A549 (cell line): ENCODE measurements around the gene TENM3. TPM values are rescaled to one million over a fixed set of nuclear protein-coding genes. Genes with fewer than 3 reads are reported as not detected.
A peak's percentile ranks its signal among the peaks of the same experiment; 100 is the strongest.

Source experiments
- ATAC-seq, 2 experiments: fragments of 200-7000 bp in 1 of 2; fragments of >200 bp in 1 of 2; cut with Nextera tagmentation in 1 of 2; cut with Tn5 transposase in 1 of 2; 3 replicates each; pipeline versions ENCODE4 v1.8.0 to v1.9.1; 2018 to 2020; ENCODE audit warnings: mild to moderate bottlenecking in 1 of 2, moderate library complexity in 1 of 2
- CTCF ChIA-PET: fragments of 300-600 bp; sonication (Branson Sonifier 250); formaldehyde crosslinking; extraction: SDS; loops from one replicate; lab custom pipeline; 2021; ENCODE audit warnings: antibody characterized with exemption, inconsistent platforms; lab: Yijun Ruan, JAX
- POLR2A ChIA-PET: fragments of 350-600 bp; formaldehyde crosslinking; extraction: SDS; loops from one replicate; lab custom pipeline; 2021; ENCODE audit warnings: antibody characterized with exemption, inconsistent platforms; lab: Yijun Ruan, JAX
- DNase-seq, 2 experiments: peaks; one replicate each; pipeline versions ENCODE4 v3.0.0 to v3.0.0-alpha.2; 2011 to 2016; ENCODE audit warnings: low read depth in 1 of 2, low spot score in 1 of 2
- FAIRE-seq: peaks from 2 replicates; lab custom pipeline; 2011; peaks lifted over from hg19 to GRCh38; lab: Jason Lieb, UNC
- H3K27ac ChIP-seq, 2 experiments: fragments of >200 bp; sonication (Bioruptor Twin); formaldehyde crosslinking; 3 replicates each; pipeline ENCODE4 v1.5.1; 2016 to 2017
- H3K4me1 ChIP-seq: fragments of >200 bp; sonication (Bioruptor Twin); formaldehyde crosslinking; 3 replicates; pipeline ENCODE4 v1.6.1; 2016
- H3K4me2 ChIP-seq: fragments of >200 bp; sonication (Bioruptor Twin); formaldehyde crosslinking; 3 replicates; pipeline ENCODE4 v1.6.1; 2016
- H3K4me3 ChIP-seq: fragments of >200 bp; sonication (Bioruptor Twin); formaldehyde crosslinking; 3 replicates; pipeline ENCODE4 v1.5.1; 2016
- H3K9me3 ChIP-seq: fragments of >200 bp; sonication (Bioruptor Twin); formaldehyde crosslinking; 3 replicates; pipeline ENCODE4 v1.6.1; 2016
- BHLHE40 ChIP-seq: IDR thresholded peaks from 2 replicates; pipeline ENCODE4 v1.6.1; 2012; ENCODE audit warnings: low read depth, low read length, inconsistent platforms
- CHD2 ChIP-seq: fragments of 150-350 bp; IDR thresholded peaks from 2 replicates; pipeline ENCODE4 v1.6.1; 2014; ENCODE audit warnings: low read length; ENCODE audit not compliant: partially characterized antibody
- EHF ChIP-seq: fragments of 250-450 bp; sonication (Bioruptor Pico); IDR thresholded peaks from 2 replicates; pipeline ENCODE4 v1.5.0; 2020; ENCODE audit warnings: mild to moderate bottlenecking
- EP300 ChIP-seq, 2 experiments: fragments of >200 bp; sonication (Bioruptor Twin); formaldehyde crosslinking; IDR thresholded peaks; 2 replicates in 1 of 2; 3 replicates in 1 of 2; pipeline ENCODE4 v1.6.1; 2016 to 2017
- FOXS1 ChIP-seq: fragments of 250-450 bp; sonication (Bioruptor Pico); IDR thresholded peaks from 2 replicates; pipeline ENCODE4 v1.5.0; 2020; ENCODE audit warnings: mild to moderate bottlenecking, moderate library complexity
- HOXA7 ChIP-seq: fragments of 250-450 bp; sonication (Bioruptor Pico); IDR thresholded peaks from 2 replicates; pipeline ENCODE4 v1.5.0; 2020; ENCODE audit warnings: mild to moderate bottlenecking, moderate library complexity
- HOXB13 ChIP-seq: fragments of 250-450 bp; sonication (Bioruptor Pico); IDR thresholded peaks from 2 replicates; pipeline ENCODE4 v1.5.0; 2020; ENCODE audit warnings: low read depth, mild to moderate bottlenecking, moderate library complexity
- HOXB5 ChIP-seq: fragments of 250-450 bp; sonication (Bioruptor Pico); IDR thresholded peaks from 2 replicates; pipeline ENCODE4 v1.5.0; 2020; ENCODE audit warnings: mild to moderate bottlenecking, moderate library complexity
- JUN ChIP-seq, 2 experiments: fragments of >200 bp; sonication (Bioruptor Twin); formaldehyde crosslinking; IDR thresholded peaks; 2 replicates in 1 of 2; 3 replicates in 1 of 2; pipeline ENCODE4 v1.6.1; 2016 to 2017
- KDM5A ChIP-seq: fragments of 200-600 bp; sonication (generic); IDR thresholded peaks from 2 replicates; pipeline ENCODE4 v1.6.1; 2016; ENCODE audit warnings: antibody characterized with exemption, mild to moderate bottlenecking
- MAFK ChIP-seq: fragments of 450-650 bp; IDR thresholded peaks from 2 replicates; pipeline ENCODE4 v1.6.1; 2014; ENCODE audit not compliant: partially characterized antibody
- MAZ ChIP-seq: fragments of 150-350 bp; IDR thresholded peaks from 2 replicates; pipeline ENCODE4 v1.6.1; 2014; ENCODE audit warnings: antibody characterized with exemption, low read depth, low read length, borderline replicate concordance
- MYC ChIP-seq: IDR thresholded peaks from 2 replicates; pipeline ENCODE4 v1.6.1; 2012; ENCODE audit warnings: mild to moderate bottlenecking, inconsistent platforms, low read length, improper control_type of control experiment, borderline replicate concordance
- NR3C1 ChIP-seq: fragments of >200 bp; sonication (Bioruptor Twin); formaldehyde crosslinking; IDR thresholded peaks from 3 replicates; pipeline ENCODE4 v1.6.1; 2017
- POLR2AphosphoS2 ChIP-seq: conservative IDR thresholded peaks from 2 replicates; pipeline ENCODE4 v1.6.1; 2012; ENCODE audit warnings: low read length, improper control_type of control experiment, inconsistent platforms
- RAD21 ChIP-seq, 2 experiments: fragments of >200 bp in 1 of 2; sonication (Bioruptor Twin) in 1 of 2; formaldehyde crosslinking in 1 of 2; IDR thresholded peaks in 1 of 2; conservative IDR thresholded peaks in 1 of 2; 2 replicates in 1 of 2; 3 replicates in 1 of 2; pipeline ENCODE4 v1.6.1; 2012 to 2018; ENCODE audit warnings: inconsistent platforms in 1 of 2
- SREBF2 ChIP-seq: fragments of 450-650 bp; IDR thresholded peaks from 2 replicates; pipeline ENCODE4 v1.6.1; 2014; ENCODE audit warnings: mild to moderate bottlenecking, moderate library complexity
- TFCP2L1 ChIP-seq: fragments of 250-450 bp; sonication (Bioruptor Pico); IDR thresholded peaks from 2 replicates; pipeline ENCODE4 v1.5.0; 2021; ENCODE audit warnings: mild to moderate bottlenecking
- TP53 ChIP-seq: fragments of 250-450 bp; sonication (Bioruptor Pico); IDR thresholded peaks from 2 replicates; pipeline ENCODE4 v1.5.0; 2021; ENCODE audit warnings: mild to moderate bottlenecking, moderate library complexity
- WGBS: methylation state at CpG from one replicate; pipeline ENCODE4 v1.1.6; 2017; ENCODE audit errors: missing lambda C conversion rate; 5-methylcytosine and 5-hydroxymethylcytosine counted together
- polyA plus RNA-seq, 4 experiments: library from polyadenylated mRNA; depleted of rRNA in 3 of 4; stranded (reverse); fragments of >200 nt; fragmentation: RNase III in 1 of 4; extraction: RNeasy Plus Mini Kit Qiagen cat#74134 plus additional on column Dnase treatment in 1 of 4; gene quantifications; 2 replicates in 3 of 4; 3 replicates in 1 of 4; pipeline ENCODE4 v1.2.3, GENCODE V29; 2011 to 2017
- TF ChIP-seq, protein P1 (sequence below): fragments of >200 bp; sonication (Bioruptor Twin); formaldehyde crosslinking; IDR thresholded peaks from 2 replicates; pipeline ENCODE4 v1.6.1; 2016
- TF ChIP-seq, protein P2 (sequence below): fragments of 200-600 bp; sonication (generic); IDR thresholded peaks from 2 replicates; pipeline ENCODE4 v1.6.1; 2016; ENCODE audit warnings: antibody characterized with exemption, mild to moderate bottlenecking, moderate library complexity
- TF ChIP-seq, protein P3 (sequence below): fragments of 250-450 bp; sonication (Bioruptor Pico); IDR thresholded peaks from 2 replicates; pipeline ENCODE4 v1.5.0; 2020; ENCODE audit warnings: low read depth, mild to moderate bottlenecking, moderate library complexity
- TF ChIP-seq, protein P4 (sequence below): fragments of >200 bp; sonication (Bioruptor Twin); formaldehyde crosslinking; IDR thresholded peaks from 3 replicates; pipeline ENCODE4 v1.6.1; 2016

Gene TENM3
- polyA plus RNA-seq, 2 of the 4 experiments (the other 2 are of a cell fraction) = 2.4 to 7.3 TPM

DNA sequence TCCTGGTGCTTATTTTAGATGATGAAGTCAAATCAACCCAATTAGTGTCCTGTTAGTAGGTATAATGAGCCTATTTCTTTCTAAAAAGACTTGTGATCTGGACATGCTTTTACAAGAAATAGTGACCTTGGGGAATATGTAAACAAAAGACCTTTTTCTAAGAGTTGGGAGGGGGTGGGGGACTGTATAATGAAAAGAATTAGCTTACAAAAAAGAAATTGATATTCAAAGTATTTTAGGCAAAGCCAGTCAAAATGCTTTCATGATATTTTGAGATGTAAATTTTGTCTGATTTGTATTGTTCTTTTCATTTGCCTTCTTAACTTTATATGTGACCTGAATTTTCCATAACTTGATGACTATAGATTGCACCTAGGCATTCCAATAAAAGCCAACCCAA, 559.4 kb downstream of the TENM3 start:
- no peak for FAIRE-seq
- no peak overlapping the region for H3K4me2 ChIP-seq
- H3K9me3 ChIP-seq = no peaks in the 10 kb centered on the region
- H3K27ac ChIP-seq = no peak overlapping the region
- TF ChIP-seq BHLHE40 = no peak
- no peak for TF ChIP-seq FOXS1 (CRISPR knock-in tag)
- TF ChIP-seq, protein P1, sequence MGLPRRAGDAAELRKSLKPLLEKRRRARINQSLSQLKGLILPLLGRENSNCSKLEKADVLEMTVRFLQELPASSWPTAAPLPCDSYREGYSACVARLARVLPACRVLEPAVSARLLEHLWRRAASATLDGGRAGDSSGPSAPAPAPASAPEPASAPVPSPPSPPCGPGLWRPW = no peak
- TF ChIP-seq POLR2AphosphoS2 = no peak
- TF ChIP-seq HOXB5 (CRISPR knock-in tag) = no peak
- TF ChIP-seq RAD21 (conservative IDR thresholded peaks at IDR 0.05 in 1 of 2, IDR thresholded peaks at IDR 0.05 in 1 of 2) = no peak
- no peak for ATAC-seq
- H3K4me3 ChIP-seq = no peak overlapping the region
- DNase-seq = no peak
- H3K4me1 ChIP-seq = no peaks in the 10 kb centered on the region
- CTCF ChIA-PET = no interaction called here
- POLR2A ChIA-PET = no interaction called here

DNA sequence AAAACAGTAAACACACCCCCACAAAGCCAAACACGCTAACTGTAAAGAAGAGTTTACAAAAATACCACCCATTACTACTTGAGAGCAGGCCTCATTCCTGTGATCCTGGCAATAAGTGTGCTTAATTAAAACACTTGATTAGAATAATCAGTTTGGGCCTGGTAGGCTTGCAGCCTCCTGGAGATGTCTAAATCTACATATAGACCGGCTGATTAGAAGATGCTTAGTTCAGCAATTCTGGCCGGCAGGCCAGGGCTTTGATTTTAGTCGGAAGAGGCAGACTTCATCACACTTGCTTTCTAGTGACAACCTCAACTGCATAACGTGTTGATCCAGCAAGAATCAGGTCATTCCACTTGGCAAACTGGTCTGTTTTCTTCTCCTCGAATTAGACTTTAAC, 560.0 kb downstream of the TENM3 start:
- H3K27ac ChIP-seq = no peak overlapping the region
- H3K4me3 ChIP-seq = no peak overlapping the region
- ATAC-seq (no peak), FAIRE-seq (no peak), DNase-seq (no peak)
- H3K9me3 ChIP-seq = no peaks in the 10 kb centered on the region
- 58% methylated on average over 6 of the region's 6 CpGs for WGBS
- CTCF ChIA-PET = no interaction called here
- TF ChIP-seq SREBF2 (no peak), BHLHE40 (no peak), TP53 (CRISPR knock-in tag) (no peak), MAFK (peak; percentile 46)
- TF ChIP-seq, protein P2, sequence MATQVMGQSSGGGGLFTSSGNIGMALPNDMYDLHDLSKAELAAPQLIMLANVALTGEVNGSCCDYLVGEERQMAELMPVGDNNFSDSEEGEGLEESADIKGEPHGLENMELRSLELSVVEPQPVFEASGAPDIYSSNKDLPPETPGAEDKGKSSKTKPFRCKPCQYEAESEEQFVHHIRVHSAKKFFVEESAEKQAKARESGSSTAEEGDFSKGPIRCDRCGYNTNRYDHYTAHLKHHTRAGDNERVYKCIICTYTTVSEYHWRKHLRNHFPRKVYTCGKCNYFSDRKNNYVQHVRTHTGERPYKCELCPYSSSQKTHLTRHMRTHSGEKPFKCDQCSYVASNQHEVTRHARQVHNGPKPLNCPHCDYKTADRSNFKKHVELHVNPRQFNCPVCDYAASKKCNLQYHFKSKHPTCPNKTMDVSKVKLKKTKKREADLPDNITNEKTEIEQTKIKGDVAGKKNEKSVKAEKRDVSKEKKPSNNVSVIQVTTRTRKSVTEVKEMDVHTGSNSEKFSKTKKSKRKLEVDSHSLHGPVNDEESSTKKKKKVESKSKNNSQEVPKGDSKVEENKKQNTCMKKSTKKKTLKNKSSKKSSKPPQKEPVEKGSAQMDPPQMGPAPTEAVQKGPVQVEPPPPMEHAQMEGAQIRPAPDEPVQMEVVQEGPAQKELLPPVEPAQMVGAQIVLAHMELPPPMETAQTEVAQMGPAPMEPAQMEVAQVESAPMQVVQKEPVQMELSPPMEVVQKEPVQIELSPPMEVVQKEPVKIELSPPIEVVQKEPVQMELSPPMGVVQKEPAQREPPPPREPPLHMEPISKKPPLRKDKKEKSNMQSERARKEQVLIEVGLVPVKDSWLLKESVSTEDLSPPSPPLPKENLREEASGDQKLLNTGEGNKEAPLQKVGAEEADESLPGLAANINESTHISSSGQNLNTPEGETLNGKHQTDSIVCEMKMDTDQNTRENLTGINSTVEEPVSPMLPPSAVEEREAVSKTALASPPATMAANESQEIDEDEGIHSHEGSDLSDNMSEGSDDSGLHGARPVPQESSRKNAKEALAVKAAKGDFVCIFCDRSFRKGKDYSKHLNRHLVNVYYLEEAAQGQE = no peak
- TF ChIP-seq, protein P3, sequence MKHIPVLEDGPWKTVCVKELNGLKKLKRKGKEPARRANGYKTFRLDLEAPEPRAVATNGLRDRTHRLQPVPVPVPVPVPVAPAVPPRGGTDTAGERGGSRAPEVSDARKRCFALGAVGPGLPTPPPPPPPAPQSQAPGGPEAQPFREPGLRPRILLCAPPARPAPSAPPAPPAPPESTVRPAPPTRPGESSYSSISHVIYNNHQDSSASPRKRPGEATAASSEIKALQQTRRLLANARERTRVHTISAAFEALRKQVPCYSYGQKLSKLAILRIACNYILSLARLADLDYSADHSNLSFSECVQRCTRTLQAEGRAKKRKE (CRISPR knock-in tag) = no peak
- no peak overlapping the region for H3K4me2 ChIP-seq
- POLR2A ChIA-PET = no interaction called here
- no peaks in the 10 kb centered on the region for H3K4me1 ChIP-seq

DNA sequence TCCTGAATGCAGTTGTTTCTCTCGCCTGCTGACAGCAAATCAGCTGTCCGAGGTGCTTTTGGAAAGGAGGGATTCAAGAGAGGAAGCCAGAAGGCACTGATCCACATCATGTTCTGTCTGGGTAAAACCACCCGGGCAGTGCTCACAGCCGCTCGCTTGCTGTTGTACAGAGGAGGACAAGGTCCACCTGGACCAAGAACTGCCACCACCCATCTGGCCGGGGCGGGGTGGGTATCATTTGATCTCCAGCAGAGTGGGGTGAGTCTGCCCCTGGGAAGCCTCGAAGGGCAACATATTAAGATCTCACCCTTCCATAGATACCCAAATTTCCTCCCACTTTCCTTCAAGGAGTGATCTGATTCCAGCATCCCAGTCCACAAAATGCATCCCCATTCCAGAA, 560.9 kb downstream of the TENM3 start:
- H3K27ac ChIP-seq = no peak overlapping the region
- ChIA-PET POLR2A (interaction anchor here (0.6 kb wide), 1 partner anchor 628 kb away, joined by 3 read pairs; no protein-coding TSS in a partner anchor), CTCF (no interaction called here)
- no peak overlapping the region for H3K4me2 ChIP-seq
- H3K4me1 ChIP-seq = no peaks in the 10 kb centered on the region
- ATAC-seq (no peak), FAIRE-seq (no peak), DNase-seq (no peak)
- no peak overlapping the region for H3K4me3 ChIP-seq
- H3K9me3 ChIP-seq = no peaks in the 10 kb centered on the region
- TF ChIP-seq, protein P4, sequence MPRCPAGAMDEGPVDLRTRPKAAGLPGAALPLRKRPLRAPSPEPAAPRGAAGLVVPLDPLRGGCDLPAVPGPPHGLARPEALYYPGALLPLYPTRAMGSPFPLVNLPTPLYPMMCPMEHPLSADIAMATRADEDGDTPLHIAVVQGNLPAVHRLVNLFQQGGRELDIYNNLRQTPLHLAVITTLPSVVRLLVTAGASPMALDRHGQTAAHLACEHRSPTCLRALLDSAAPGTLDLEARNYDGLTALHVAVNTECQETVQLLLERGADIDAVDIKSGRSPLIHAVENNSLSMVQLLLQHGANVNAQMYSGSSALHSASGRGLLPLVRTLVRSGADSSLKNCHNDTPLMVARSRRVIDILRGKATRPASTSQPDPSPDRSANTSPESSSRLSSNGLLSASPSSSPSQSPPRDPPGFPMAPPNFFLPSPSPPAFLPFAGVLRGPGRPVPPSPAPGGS = no peak
- TF ChIP-seq HOXB13 (CRISPR knock-in tag) (no peak), TFCP2L1 (CRISPR knock-in tag) (no peak), HOXA7 (CRISPR knock-in tag) (no peak), BHLHE40 (no peak), MYC (no peak), MAZ (no peak), EP300 (IDR thresholded peaks at IDR 0.05) (no peak), TP53 (CRISPR knock-in tag) (no peak), SREBF2 (no peak), KDM5A (no peak), POLR2AphosphoS2 (no peak), JUN (IDR thresholded peaks at IDR 0.05) (no peak), NR3C1 (no peak), CHD2 (no peak), EHF (no peak)
- 59% methylated on average over 4 of the region's 8 CpGs for WGBS
